Measurements from ENCODE around the gene TIGD2.

GRCh38 chr4:89162987-89163386, 51.7 kb downstream of the TIGD2 start:
- TF ChIP-seq POLR2A (IDR thresholded peaks at IDR 0.05; ENCODE audit: low read depth, low read length) (no peak), EZH2 (IDR thresholded peaks at IDR 0.05; ENCODE audit: borderline replicate concordance, low read depth, low read length, severe bottlenecking) (no peak), CTCF (IDR thresholded peaks at IDR 0.05; ENCODE audit: extremely low read depth in 1 of 2, insufficient read depth in 1 of 2, low read depth in 1 of 2, low read length in 2 of 2) (no peak), POLR2AphosphoS5 (IDR thresholded peaks at IDR 0.05; ENCODE audit: insufficient read depth, low read depth, low read length) (no peak), FOS (IDR thresholded peaks at IDR 0.05; ENCODE audit: borderline replicate concordance, insufficient read depth, low read length) (no peak), MAX (IDR thresholded peaks at IDR 0.05; ENCODE audit: insufficient read depth, insufficient read length) (no peak), JUN (IDR thresholded peaks at IDR 0.05; ENCODE audit: borderline replicate concordance, insufficient read depth, insufficient read length, low read depth) (no peak), MYC (IDR thresholded peaks at IDR 0.05; ENCODE audit: low read depth, low read length) (no peak), GATA2 (IDR thresholded peaks at IDR 0.05; ENCODE audit: insufficient read depth, insufficient read length, low read depth, low read length) (no peak)
